Left renal cortex interstitium (tissue), 4 donors: ENCODE measurements around the gene PLEKHJ1. TPM values are rescaled to one million over a fixed set of nuclear protein-coding genes. Genes with fewer than 3 reads are reported as not detected.

Source experiments
- DNase-seq, 4 donors: peaks; one replicate each; pipeline ENCODE4 v3.0.0-alpha.2; 2013; ENCODE audit warnings: low read depth in 4 of 4, low spot score in 2 of 4, missing footprints in 1 of 4
- polyA plus RNA-seq, 4 donors: library from polyadenylated mRNA; unstranded; fragments of 120-200 nt; gene quantifications; one replicate each; pipeline ENCODE4 v1.2.1, GENCODE V29; 2013; ENCODE audit not compliant: insufficient read length in 4 of 4

The PLEKHJ1 gene
- polyA plus RNA-seq, 4 donors = 60.5 to 98.5 (median 82.3) TPM

- DNase-seq = no peak
These were observed 15.3 kb upstream of the PLEKHJ1 start for GRCh38 chr19:2251106-2252054.

GRCh38 chr19:2250766-2251105 lies 14.6 kb upstream of the PLEKHJ1 start:
- DNase-seq = no peak

- no peak for DNase-seq
These were observed 14.0 kb upstream of the PLEKHJ1 start for GRCh38 chr19:2249880-2250765.

GRCh38 chr19:2249010-2249866 lies 13.1 kb upstream of the PLEKHJ1 start, which contains the start of gene AMH:
Gene AMH, plus strand, starts transcription at chr19:2249323. Its CDS starts 10 bp downstream, at chr19:2249333.
- no peak for DNase-seq

DNA sequence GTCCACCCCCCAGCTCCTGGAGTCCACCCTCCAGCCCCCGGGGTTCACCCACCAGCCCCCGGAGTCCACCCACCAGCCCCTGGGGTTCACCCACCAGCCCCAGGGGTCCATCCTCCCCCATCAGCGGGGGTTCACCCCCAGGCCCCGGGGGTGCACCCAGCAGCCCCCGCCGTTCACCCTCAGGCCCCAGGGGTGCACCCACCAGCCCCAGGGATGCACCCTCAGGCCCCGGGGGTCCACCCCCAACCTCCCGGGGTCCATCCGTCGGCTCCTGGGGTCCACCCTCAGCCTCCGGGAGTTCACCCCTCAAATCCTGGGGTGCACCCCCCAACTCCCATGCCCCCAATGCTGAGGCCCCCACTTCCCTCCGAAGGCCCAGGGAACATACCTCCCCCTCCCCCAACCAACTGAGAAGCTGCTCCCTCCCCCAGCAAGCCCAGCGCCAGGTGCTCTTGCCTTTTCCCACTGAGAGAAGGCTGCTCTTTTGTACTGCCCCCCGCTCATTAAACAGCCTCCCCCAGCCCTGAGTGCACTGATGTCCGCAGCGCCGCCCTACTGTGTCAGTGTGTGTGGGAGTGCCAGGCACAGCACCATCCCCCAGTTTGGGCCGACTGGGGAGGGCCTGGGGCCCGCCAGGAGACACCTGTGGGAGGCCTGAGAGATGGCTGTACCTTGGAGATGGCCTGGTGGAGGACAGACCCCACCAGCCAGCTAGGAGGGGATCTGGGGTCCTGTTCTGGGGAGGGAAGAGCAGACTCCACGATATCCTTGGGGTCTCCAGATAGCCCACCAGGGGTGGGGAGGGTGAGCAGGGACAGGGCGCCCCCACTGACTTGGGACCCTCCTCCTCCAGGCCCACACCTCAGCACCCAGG lies 12.2 kb upstream of the PLEKHJ1 start:
- no peak for DNase-seq

GRCh38 chr19:2247433-2248101 lies 11.4 kb upstream of the PLEKHJ1 start:
- DNase-seq = no peak

- DNase-seq = no peak
These were observed 10.8 kb upstream of the PLEKHJ1 start for GRCh38 chr19:2246801-2247361.

- DNase-seq = no peak
These were observed 10.0 kb upstream of the PLEKHJ1 start for GRCh38 chr19:2246014-2246620.

DNA sequence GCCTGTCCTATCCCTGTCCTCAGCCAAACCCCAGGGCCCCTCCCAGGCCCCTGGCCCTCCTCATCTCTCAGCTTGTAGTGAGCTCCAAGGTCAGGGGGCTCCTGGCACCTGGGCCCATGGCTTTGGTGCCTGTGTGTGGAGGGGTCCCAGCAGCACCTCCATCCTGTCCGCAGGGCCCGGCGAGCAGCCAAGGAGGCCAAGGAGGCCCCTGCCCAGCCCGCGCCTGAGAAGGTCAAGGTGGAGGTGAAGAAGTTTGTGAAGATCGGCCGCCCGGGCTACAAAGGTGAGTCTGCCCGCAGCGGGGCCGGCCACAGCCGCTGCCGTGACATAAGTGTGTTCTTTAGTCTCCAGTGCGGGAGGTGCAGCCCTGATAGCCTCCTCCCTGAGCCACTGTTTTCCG lies 9.1 kb upstream of the PLEKHJ1 start:
- no peak for DNase-seq

- no peak for DNase-seq
These were observed 8.4 kb upstream of the PLEKHJ1 start for GRCh38 chr19:2244486-2244885.

DNA sequence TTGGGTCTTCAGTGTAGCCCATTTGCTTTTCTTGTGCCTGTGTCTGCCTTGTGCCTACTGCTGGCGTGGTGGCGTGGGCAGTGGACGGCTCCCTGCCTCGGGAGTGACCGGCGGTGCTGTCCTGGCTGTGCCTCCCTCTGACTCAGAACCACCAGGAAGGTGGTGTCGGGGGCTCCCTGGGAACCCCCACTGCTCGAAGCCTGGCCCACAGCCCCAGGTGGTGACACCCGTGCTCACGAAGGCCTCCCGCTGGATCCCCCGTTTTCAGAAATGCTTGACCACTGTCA lies 7.9 kb upstream of the PLEKHJ1 start:
- DNase-seq = no peak

DNA sequence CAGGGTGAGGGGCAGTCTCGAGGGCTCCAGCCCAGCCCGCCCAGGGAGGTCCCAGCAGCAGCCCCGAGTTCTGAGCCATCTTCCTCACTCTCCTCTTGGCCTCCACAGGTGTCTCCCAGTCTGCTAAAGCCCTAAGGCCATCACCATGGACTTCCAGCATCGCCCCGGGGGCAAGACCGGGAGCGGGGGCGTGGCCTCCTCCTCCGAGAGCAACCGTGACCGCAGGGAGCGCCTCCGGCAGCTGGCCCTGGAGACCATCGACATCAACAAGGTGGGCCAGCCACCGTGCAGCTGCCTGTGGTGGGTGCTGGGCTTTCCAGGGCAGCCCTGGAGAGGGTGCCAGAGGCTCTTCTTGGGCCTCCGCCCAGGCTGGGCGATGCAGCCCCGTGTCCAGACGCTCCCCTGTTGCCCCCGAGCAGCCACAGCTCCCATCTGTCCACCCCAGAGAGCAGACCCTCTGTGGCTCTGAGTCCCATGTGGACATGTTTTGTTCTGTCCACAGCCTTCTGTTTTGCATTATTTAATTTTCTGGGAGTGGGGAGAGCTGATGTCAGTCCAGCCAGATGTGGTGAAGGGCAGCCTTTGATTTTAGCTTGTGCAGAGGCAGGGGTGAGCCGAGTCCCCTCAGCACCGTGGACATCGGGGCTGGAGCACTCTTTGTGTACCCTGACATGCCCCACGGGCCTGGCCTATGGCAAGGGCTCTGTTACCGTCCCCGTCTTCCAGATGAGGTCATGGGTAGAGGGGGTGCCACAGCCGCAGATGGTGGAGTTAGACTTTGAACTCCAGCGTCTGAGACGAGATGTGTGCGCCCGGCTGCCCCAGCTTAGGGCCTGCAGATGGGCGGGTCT lies 7.4 kb upstream of the PLEKHJ1 start:
- no peak for DNase-seq

- no peak for DNase-seq
These were observed 6.7 kb upstream of the PLEKHJ1 start for GRCh38 chr19:2242816-2243215.

DNA sequence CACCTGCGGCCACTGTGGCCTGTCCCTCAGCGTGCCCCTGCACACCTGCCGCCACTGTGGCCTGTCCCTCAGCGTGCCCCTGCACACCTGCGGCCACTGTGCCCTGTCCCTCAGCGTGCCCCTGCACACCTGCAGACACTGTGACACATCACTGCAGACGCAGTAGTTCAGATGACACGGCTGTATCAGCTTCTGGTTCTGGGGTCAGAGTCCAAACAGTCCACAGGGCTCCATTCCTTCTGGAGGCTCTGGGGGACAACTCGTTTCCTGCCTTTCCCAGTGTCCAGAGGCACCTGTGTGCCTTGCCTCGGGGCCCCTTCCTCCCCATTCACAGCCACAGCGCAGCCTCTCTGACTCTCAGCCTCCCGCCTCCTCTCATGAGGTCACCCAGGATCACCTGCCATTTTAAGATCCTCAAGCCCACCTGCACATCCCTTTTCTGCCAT lies 6.0 kb upstream of the PLEKHJ1 start:
- no peak for DNase-seq

DNA sequence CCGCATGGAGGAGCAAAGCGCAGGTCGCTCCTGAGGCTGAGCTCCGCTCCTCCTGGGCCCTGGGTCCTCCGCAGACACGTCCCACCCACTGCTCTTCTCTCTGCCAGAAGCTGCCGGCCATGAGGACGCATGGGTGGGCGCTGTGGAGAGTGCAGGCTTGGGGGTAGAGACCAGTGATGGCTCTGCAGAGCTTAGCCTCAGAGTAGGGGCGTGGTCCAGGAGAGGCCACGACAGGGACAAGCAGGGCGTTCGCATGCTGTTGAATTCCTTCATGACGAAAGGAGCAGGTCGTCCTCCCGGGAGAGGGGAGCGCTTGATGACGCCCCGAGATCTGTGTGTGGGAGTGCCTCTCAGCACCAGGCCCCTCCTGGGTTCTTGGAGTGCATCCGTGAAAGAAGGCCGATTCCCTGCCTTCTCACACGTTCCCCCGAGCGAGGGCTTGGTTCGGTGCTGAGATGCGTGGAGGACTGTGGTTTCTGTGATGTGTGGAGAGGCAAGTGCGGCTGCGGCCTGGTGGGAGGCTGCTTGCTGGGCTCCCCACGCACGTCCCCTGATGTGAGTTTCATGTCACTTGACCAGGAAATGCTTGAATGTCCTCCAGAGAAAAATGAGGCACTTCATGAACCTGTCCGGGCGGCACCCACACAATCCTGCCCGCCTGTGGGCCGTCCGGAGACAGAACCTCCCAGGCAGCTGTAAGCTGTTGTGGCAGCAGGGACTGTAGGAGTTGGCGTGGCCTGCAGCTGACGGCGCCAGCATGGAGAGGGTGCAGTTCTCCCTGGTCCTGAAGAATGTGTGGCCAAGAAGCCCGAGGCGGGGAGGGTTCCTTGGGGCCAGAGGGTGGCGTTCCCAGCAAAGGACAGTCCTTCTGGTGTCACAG lies 5.0 kb upstream of the PLEKHJ1 start:
- DNase-seq = no peak
